GM12873 (cell line): ENCODE results near the gene IGLL5.
A peak's percentile ranks its signal among the peaks of the same experiment; 100 is the strongest.

ENCODE experiments used
- CTCF ChIP-seq: IDR thresholded peaks from 2 replicates; pipeline ENCODE4 v1.5.1; 2012; ENCODE audit warnings: low read depth, mild to moderate bottlenecking, moderate library complexity, low read length, control low read depth; ENCODE audit not compliant: insufficient read depth; ENCODE audit errors: missing control alignments

The IGLL5 gene

DNA sequence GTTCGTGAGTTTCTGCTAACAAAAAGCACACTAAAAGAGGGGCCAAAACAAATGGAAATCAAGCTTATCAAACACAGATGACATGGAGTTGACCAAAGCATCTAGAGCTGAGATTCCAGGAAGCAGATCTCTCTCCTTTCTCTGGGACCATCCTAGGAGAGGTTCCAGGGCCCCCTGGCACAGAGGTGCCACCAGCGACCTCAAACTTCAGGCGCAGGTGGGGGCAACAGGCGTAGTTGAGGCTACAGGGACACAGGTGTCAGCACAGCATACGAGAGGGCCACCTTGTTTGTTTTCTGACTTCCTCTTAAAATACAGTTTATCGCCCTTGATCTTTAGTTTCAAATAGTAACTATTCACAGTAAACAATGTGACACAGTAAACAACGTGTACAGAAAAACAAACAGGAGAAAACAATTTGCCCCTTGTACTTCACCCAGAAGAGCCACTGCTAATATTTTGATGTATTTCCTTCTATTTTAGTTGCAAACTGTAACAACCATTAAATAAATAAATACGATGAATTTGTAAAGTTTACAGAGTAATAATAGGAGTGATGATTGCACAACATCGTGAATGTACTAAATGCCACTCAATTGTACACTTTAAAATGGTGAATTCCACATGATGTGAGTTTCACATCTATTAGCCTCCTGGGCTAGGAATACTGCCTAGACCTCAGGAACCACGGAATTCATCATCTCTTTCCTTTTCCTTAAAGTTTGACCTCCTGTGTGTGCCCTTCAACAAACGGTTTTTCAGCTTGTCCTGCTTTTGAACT, 52.2 kb downstream of the IGLL5 start:
- no peak for TF ChIP-seq CTCF

- TF ChIP-seq CTCF: no peak
These were observed 53.5 kb downstream of the IGLL5 start for GRCh38 chr22:22940961-22941605.

GRCh38 chr22:22941831-22942510, 54.4 kb downstream of the IGLL5 start:
- TF ChIP-seq CTCF: no peak

GRCh38 chr22:22942511-22943329, 55.1 kb downstream of the IGLL5 start:
- peak; percentile 98 for TF ChIP-seq CTCF

DNA sequence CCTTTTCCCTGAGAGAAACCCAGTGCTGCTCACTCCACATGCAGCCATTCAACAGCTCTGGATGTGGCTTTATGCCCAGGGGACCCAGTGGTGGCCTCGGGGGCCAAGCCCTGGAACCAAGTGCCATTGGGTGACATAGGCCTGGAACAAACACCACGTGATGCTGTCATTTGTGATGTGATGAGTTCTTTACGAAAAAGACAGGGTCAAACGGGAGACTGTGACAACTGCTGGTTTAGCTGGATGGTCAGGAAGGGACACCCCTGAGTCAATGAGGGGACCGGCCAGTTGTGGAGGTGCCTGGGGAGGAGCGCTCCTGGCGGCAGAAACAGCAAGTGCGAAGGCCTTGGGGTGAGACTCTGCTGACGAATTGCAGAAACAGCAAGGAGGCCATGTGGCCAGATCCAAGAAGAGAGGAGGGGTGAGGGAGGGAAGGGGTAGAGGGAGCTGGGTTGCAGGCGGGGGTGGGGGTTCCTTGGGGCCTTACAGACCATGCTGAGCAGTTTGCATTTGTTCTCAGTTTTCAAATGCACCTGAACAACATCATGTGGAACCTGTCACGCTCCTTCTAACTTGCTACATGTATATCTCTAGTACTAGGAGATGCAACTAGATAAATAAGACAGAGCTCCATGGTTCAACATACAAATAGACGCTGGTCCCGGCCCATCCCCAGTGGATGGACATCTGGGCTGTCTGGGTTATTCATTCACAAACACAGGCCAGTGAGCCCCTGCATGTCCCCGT, 56.1 kb downstream of the IGLL5 start:
- TF ChIP-seq CTCF: no peak

GRCh38 chr22:22944268-22944985, 56.8 kb downstream of the IGLL5 start:
- no peak for TF ChIP-seq CTCF
